Activated CD4-positive, CD25-positive, alpha-beta regulatory T cell treated with anti-CD3 and anti-CD28 coated beads, Interleukin-2, amount 50 U/mL, for 24 hours (primary cell): ENCODE results near the gene CENPL.

Source experiments
- ATAC-seq, 2 donors: fragments of 150-1000 bp; cut with Tn5 transposase; one replicate each; pipeline ENCODE4 v1.10.0; 2021; ENCODE audit warnings: mild to moderate bottlenecking in 1 of 2, moderate library complexity in 1 of 2

The CENPL gene

GRCh38 chr1:173753830-173754229 lies 70.9 kb downstream of the CENPL start:
- no peak for ATAC-seq
